GM19240 (cell line): ENCODE results near the gene SURF2.
"Not testable (repeated sequence)": the region's sequence is repeated elsewhere in the genome, so short reads cannot be mapped to it uniquely, and the experiment has no call there.

Experiments used
- DNase-seq: peaks from one replicate; pipeline ENCODE4 v3.0.0; 2011; ENCODE audit warnings: low spot score; ENCODE audit not compliant: insufficient read length

The SURF2 gene

DNA sequence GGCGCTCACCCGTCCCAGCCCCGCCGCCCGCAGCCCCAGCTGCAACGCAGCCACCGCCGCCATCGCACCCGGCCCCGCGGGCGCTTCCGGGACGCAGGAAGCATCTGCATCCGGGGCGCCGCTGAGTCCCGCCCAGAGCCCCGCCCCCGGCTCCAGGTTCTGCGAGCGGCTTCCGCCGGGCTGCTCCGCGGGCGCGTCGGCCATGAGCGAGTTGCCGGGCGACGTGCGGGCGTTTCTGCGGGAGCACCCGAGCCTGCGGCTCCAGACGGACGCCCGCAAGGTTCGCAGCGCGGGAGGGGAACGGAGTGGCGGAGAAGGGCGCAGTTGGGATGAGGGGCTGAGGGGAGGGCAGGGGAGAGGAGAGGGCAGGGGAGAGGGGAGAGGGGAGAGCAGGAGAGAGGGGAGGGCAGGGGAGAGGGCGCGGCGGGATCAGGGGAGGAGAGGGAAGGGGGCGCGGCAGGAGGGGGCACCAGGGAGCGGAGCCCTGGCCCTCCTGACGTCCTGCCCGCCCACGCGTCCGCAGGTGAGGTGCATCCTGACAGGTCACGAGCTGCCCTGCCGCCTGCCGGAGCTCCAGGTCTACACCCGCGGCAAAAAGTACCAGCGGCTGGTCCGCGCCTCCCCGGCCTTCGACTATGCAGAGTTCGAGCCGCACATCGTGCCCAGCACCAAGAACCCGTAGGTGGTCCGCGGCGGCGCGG lies at the start of gene SURF2, which contains the start of gene SURF1:
TSS of gene SURF2 (plus strand) at position 160 of the 701 bp plus-strand sequence. CDS start at position 203, 43 bp downstream.
TSS of gene SURF1 (minus strand) at position 97 of the 701 bp plus-strand sequence. CDS start at position 63, 34 bp downstream.
- peak; percentile 71 for DNase-seq

DNA sequence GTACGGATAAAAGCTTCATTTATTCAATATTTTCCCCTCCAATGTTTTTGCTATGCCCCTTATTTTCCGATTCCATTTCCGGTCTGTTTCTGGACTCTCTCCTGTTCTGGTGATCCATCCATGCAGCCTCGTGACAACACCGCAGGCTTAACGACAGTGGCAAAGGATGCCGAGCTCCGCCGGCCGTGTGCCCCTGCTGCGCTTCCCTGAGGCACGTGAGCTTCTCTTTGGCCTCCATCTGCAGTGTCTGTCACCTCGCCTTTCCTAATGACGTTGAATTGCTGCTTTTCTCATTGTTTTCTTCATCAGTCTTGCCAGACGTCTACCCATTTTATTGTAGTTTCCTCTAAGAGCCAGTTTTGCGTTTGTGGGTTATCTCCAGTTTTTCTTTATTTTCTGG lies 49.0 kb upstream of the SURF2 start:
- DNase-seq, result no peak

GRCh38 chr9:133309608-133310007 lies 46.7 kb upstream of the SURF2 start:
- DNase-seq, result no peak

DNA sequence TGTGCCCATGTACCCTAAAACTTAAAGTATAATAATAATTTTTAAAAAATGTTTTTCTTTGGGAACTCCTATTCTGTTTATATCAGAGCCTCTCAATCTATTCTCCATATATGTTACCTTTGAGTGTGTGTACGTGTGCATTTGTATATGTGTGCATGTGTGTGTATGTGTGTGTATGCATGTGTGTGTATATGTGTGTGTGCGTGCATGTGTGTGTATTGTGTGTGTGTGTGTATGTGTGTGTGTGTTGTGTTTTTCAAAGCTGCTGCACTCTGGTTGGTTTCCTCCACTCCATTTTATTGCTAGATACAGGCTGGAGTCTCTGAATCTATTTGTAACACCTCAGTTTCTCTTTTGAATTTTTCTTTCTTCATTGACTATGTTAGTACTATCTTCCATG lies 40.4 kb upstream of the SURF2 start:
- no peak for DNase-seq

GRCh38 chr9:133317551-133317950 lies 38.8 kb upstream of the SURF2 start:
- DNase-seq, result not testable (repeated sequence)

GRCh38 chr9:133320421-133320881 lies 35.9 kb upstream of the SURF2 start:
- DNase-seq, result no peak

- no peak for DNase-seq
Measured at GRCh38 chr9:133321411-133321935, 34.9 kb upstream of the SURF2 start.

- no peak for DNase-seq
Measured at GRCh38 chr9:133322701-133323100, 33.6 kb upstream of the SURF2 start.

DNA sequence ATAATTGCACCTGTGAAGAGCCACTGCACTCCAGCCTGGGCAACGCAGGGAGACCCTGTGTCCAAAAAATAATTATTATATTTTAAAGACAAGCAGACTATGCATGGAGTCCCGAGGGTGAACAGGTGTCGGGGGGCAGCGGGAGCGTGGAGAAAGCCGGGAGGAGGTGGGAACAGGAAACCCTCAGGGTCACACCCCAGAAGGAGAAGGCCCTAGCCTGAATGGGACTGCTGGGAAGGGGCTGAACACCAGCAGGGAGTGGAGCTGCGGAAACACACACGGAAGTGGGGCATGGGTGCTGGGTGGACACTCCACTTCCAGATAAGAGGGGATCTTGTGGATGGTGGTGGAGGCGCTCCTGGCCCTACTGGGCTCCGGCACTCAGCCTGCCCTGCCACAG lies 33.1 kb upstream of the SURF2 start:
- DNase-seq, result no peak

GRCh38 chr9:133323991-133324703 lies 32.2 kb upstream of the SURF2 start:
- DNase-seq, result no peak

DNA sequence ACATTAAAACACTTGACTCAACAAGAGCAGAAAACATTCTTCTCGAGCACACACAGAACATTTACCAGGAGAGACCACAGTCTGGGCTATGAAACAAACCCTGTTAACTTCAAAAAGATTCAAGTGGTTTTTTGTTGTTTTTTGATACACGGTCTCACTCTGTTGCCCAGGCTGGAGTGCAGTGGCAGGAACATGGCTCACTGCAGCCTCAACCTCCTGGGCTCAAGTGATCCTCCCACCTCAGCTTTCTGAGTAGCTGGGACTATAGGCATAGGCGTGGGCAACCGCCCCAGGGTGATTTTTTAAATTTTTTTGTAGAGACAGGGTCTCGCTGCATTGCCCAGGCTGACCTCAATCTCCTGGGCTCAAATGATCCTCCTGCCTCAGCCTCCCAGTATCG lies 29.3 kb upstream of the SURF2 start:
- not testable (repeated sequence) for DNase-seq

GRCh38 chr9:133327834-133328484 lies 28.4 kb upstream of the SURF2 start:
- DNase-seq, result no peak

- not testable (repeated sequence) for DNase-seq
Measured at GRCh38 chr9:133329306-133330156, 26.8 kb upstream of the SURF2 start.

DNA sequence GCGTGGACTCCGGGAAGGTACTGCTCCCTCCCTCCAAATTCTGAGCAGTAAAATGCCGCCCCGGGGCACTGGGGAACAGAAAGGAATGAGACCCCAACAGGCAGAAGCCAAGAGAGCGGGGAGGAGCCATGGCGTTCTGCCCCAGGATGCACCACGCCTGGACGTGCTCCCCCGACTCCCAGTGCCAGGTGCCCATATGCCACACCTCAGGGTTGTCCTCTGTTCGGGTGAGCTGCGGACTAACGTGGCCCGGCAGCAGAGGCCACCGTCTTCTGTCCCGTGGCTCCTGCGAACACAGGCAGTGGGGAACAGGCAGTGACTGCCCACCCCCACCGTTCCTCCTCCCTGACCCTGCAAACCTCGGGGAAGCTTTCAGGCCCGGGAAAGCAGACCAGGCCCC lies 25.1 kb upstream of the SURF2 start:
- DNase-seq, result no peak

DNA sequence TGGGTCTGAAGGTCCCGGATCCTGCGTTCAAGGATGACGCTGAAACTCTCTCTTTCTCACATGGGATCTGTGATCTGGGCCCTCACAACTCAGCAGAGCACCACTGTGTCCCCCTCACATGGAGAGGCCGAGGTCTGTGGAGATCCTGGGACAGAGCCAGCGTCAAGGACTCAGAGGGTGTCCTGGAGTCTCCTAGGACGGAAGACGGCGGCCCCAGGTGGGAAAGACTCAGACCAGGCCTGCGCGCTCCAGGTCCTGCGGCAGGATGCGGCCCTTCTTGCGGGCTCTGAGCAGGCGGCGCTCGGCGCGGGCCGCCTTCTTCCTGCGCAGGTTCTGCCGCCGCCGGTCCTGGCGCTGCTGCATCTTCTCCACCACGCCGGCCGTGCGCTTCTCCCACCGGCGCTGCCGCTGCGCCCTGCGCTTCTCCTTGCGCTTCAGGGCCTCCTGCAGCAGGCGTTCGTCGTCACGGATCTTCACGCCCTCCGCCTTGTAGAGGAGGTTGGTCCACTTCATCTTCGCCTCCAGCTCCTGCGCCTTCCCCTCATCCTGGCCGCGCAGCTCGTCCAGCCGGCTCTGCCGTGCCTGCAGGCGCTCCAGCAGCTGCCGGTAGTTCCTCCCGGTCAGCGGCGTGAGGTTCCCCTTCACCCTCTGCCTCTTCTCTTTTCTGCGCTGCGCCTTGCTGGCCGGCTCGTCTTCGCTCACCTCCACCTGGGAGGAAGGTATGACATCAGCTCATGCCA lies 24.5 kb upstream of the SURF2 start:
- no peak for DNase-seq

GRCh38 chr9:133332381-133332730 lies 24.0 kb upstream of the SURF2 start:
- DNase-seq, result no peak

- no peak for DNase-seq
Measured at GRCh38 chr9:133333011-133333410, 23.3 kb upstream of the SURF2 start.

GRCh38 chr9:133333566-133333965 lies 22.8 kb upstream of the SURF2 start:
- no peak for DNase-seq

DNA sequence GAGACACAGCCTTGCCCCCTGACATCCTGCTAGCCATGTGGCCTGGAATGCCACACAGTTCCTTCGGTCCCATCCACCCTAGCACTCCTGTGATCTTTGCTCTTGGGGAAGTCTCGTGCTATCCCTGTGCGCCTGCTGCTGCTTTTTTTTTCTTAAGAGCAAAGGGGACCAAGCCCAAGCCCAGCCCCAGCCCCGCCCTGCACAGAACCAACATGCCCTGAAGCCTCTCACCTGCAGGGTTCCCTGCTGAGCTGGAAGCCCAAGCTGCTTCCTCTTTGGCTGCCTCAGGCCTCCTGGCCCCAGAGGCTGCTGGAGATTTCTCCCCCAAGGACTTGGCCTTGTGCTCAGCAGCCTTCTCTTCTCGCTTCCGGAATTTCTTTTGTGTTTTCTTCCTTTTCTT lies 22.2 kb upstream of the SURF2 start:
- DNase-seq, result no peak

GRCh38 chr9:133334888-133335287 lies 21.5 kb upstream of the SURF2 start:
- DNase-seq, result not testable (repeated sequence)
